ENCODE data around the gene DST.

DST gene

GRCh38 chr6:56480654-56481337 lies 161.9 kb downstream of the DST start:
- no peak for DNase-seq (ENCODE audit: low read depth)

GRCh38 chr6:56480246-56480645 lies 162.4 kb downstream of the DST start:
- DNase-seq (ENCODE audit: low read depth) = no peak

DNA sequence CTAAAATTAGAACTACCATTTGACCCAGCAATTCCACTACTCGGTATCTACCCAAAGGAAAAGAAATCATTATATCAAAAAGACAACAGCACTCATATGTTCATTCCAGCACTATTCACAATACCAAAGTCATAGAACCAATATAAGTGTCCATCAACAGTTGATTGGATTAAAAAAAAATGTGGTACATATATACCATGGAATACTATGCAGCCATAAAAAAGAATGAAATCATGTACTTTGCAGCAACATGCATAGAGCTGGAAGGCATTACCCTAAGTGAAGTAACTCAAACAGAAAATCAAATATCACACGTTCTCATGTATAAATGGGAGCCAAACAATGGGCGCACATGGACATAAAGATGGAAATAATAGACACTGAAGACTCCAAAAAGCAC lies 163.3 kb downstream of the DST start:
- no peak for DNase-seq (ENCODE audit: low read depth)

DNA sequence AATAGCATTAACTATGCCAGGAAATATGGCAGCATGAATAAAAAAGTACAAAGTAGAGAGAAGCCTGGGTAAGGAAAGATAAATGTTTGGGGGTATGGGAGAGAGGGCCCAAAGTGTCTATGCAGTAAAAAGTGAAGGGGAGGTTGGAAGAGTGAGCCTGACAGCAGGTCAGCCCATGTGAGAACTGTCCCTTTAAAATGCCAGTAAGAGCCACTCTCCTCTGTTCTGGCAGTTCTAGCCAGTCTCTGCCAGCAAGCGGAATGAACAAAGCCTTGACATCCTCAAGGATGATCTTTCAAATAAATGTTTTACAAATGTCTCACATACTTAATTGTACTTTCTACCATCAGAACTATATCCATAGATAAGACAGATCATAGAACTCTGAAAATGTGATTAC lies 164.5 kb downstream of the DST start:
- no peak for DNase-seq (ENCODE audit: low read depth)

DNA sequence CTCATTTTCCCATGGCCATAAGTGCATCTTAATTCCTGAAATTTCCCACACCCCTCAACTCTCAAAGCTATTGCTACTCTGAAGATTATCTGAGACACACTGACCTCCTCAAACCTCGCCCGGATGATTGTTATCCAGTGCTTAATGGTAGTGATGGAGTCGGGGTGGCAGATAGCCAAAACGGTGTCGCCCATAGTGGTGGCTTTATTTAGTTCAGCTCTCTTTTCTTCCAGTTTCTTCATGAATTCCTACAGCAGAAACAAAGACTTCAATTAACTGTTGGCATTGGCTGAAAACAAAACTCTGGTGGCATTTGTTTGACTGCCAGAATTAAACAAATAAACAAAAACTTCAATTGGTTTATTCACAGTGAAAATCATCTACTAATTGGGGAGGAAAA lies 165.4 kb downstream of the DST start:
- no peak for DNase-seq (ENCODE audit: low read depth)

DNA sequence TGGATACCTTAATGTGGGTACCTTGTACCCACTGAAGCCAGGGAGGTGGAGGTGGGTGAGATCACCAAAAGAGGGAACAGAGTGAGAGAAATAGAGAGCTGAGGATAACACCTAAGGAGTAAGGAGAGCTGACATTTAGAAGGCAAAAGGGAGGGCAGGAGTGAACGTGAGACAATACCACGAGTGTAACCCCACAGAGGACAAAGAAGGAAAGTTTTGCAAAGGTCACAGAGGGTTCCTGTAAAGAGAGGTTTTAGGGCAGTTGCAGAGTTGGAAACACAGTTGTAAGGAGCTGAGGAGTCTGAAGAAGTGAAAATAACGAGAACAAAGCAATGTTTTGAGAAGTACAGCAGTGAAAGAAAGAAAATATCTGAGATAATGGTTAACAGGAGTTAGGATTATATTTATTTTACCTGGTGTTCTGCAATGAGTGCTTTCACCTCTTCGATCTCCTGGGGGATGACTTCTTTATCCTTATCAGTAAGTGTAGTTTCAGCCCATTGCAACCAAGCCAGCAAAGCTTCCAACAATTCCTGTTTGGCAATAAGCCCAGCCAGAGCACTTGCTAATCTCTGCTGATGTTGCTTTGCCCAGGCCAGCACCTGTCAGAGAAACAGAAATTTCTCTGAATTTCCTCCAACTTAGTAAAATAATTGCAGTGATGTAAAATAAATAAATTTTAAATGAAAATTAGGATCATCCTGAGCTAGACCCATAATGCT lies 166.8 kb downstream of the DST start:
- no peak for DNase-seq (ENCODE audit: low read depth)

GRCh38 chr6:56474532-56474931 lies 168.2 kb downstream of the DST start:
- DNase-seq (ENCODE audit: low read depth) = no peak

DNA sequence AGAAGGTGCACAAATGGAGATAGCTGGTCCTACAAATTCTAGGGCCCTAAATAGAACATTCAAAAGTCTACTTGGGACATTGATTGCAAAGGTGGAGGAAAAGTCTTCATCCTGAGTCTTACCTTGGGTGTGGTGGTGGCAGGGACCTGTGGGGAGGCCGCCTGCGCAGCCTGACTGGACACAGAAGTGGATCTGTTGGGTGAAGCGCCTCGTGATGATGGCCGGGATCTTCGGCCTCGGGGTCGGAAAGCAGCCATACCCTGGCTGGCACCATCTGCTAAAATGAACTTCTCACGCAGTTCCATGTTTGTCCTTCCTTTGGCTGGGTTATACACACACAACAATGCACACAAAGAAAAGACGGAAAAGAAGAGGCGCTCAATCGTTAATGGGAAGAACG lies 179.2 kb downstream of the DST start:
- DNase-seq (ENCODE audit: low read depth) = no peak

DNA sequence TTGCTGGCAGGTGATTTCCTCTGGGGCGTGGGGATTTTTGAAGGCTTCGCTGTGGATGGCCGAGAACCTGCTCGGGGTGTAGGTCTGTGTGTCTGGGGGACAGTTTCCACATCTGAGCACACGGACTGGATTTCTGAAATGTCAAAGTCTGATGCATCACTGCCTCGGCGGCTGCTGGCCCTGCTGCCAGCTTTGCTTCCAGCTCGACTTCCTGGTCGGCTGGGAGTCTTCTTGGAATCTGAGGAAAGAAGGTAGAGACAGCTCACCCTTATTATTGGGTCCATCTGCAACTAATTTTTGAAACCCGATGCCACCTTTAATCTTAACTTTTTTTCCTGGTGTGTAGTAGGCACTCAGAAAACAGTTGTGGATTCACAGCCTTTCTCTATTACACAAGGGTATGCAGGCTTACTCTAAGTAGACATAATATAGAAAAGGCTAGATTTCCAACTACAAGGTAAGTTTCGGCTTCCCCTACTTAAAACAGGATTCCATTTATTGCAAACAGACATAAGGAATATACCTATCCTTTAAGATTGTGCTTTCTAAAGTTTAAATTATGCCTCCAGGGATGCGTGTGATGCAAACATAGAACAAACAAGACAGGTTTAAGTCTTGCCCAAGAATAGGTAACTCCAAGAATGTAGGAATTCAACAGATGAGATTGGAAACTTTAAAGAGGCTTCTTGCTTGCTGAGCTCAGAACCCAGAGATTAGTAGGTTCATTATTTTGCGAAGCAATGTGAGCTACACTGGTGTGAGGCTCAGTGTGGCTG lies 183.5 kb downstream of the DST start:
- no peak for DNase-seq (ENCODE audit: low read depth)

- DNase-seq (ENCODE audit: low read depth) = no peak
These were observed 184.3 kb downstream of the DST start for GRCh38 chr6:56458324-56458884.

DNA sequence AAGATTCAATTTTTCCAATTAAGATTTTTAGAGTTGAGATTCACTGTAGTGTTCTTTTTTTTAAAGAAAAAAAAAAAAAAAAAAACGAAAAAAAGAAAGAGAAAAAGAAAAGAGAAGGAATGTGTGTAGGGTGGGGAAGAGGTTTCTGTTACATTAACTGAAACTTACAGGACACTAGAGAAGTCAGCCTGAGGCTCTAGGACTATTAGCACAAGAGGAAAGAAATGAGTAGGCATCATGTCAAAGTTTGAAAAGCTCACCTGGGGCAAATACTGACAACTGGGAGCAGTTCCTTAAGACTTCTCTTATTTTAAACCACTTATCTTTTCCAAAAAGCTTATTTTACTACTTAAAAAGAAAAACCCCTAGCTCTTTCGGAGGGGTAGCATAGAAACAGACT lies 185.9 kb downstream of the DST start:
- no peak for DNase-seq (ENCODE audit: low read depth)

- DNase-seq (ENCODE audit: low read depth) = no peak
These were observed 191.6 kb downstream of the DST start for GRCh38 chr6:56450882-56451739.

DNA sequence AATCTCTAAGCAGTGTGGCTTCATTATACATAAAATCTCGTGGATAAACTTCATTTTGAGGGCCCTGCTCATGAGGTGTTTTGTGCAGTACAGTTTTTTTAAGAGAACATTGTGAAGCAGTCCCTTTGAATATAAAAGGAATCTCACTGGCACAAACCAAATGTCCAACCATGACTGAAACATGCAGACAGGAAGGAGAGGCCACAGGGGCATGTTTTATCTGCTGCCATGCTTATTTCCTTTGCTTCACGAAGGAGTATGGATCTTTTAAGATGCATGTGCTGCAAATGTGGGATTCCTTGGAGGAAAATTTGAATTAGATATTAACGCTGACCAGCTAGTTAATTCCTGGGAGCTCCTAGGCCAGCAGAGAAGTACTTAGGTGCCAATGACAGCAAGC lies 192.3 kb downstream of the DST start:
- no peak for DNase-seq (ENCODE audit: low read depth)

DNA sequence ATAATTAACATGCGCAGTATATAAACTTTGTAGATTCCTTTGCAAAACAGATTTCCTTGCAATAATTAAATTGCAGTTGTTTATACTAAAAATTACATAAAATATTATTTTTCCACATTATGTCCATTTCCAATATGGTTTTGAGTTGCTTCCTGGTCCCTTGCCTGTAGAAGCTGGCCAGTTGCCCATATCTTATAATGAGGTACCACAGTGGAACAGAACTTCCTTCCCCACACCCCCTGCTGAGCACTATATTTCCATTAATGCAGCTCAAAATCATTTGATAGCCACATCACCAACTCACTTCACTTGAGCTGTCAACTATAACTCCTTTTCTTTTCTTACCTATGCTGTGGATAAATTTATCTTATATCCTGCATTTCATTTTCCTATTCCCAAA lies 194.6 kb downstream of the DST start:
- DNase-seq (ENCODE audit: low read depth) = no peak

DNA sequence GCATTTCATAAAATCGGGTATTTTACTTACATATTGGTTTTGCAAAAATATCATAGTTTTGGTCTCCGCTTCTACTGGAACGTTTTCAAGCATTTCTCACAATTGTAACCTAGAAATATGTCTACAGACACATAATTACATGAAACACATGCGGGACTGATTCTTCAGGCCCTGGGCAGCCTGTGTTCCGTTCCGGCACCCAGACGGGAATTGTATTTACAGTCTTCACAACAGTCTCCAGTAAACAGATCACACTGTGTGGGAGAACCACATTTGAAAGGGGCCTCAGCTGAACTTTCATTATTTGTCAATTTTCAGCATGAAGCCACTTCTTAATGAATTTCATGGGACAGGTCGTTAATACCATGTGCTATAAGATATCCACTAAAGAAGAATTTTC lies 196.9 kb downstream of the DST start:
- no peak for DNase-seq (ENCODE audit: low read depth)

GRCh38 chr6:56444855-56445254 lies 197.8 kb downstream of the DST start:
- DNase-seq (ENCODE audit: low read depth) = no peak

DNA sequence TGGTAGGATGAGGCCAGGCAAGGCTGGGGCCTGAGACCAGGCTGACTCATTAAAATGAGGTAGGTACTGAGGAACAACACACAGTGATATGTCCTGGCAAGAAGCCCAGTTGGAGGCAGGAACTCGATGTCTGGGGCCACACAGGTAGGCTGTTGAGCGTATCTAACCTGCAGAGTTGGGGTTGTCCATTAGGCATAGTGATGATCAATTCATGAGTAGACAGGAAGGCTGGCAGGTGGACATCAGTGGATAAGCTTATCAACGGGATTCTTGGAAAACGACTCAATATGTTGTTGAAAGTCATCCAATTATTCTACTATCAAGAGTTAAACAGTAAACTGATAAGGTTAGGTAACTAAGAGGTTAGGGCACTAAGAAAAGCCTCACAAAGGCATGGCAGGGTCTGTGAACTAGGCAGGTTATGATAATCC lies 202.1 kb downstream of the DST start:
- DNase-seq (ENCODE audit: low read depth) = no peak

GRCh38 chr6:56437171-56437900 lies 205.4 kb downstream of the DST start:
- DNase-seq (ENCODE audit: low read depth) = no peak

GRCh38 chr6:56435754-56436153 lies 206.9 kb downstream of the DST start:
- no peak for DNase-seq (ENCODE audit: low read depth)

DNA sequence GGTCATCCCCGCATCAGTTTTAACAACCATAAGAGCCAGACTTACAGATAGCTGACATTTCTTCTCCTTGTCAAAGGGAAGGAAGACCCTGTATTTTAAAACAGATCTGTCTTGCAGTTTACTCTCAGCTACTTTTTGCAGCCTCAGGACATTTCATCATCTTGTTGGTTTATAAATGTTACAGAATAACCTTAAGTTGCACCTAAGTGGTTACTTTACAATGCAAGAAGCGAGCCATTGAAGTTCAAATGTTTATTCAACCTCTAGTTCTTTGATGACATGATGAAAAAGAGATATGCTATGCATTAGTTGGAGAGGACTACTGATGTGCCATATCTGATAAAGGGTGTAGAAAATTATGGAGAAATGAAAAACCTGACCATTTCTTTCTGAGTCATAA lies 207.4 kb downstream of the DST start:
- no peak for DNase-seq (ENCODE audit: low read depth)

DNA sequence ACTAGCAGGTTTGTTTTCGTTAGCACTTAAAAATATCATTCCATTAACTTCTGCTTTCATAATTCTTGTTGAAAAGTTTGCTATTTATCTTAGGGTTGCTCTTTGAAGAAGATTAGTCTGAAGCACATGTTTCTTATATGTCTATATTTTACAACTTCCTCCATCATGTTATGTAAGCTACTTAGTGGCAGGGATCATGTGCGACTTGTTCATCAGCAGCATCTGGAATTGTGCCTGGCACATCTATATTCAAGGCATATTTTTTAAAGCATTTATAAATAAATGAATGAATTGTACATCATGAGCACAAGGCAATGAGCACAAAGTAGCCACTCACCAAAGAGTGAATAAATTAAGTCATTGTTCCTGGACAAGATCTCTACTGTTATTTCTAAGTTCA lies 208.1 kb downstream of the DST start:
- DNase-seq (ENCODE audit: low read depth) = no peak

Data from activated T-cell treated with anti-CD3 and anti-CD28 coated beads for 1 hour (primary cell).